Ovary (tissue), 3 donors: ENCODE data around the gene HOXA4.

Experiments used
- EP300 ChIP-seq: sonication (generic); formaldehyde crosslinking; IDR thresholded peaks from one replicate; pipeline ENCODE4 v1.6.1; 2017; ENCODE audit warnings: antibody characterized with exemption
- POLR2A ChIP-seq: fragments of 450-650 bp; IDR thresholded peaks from one replicate; pipeline ENCODE4 v1.6.1; 2017; ENCODE audit warnings: antibody characterized with exemption, mild to moderate bottlenecking, moderate library complexity
- TF ChIP-seq, protein P1 (sequence below), 3 donors: fragments of 450-650 bp in 2 of 3; fragments of 200-600 bp in 1 of 3; IDR thresholded peaks; one replicate each; pipeline versions ENCODE4 v1.5.1 to v1.8.0; 2016 to 2022; ENCODE audit warnings: antibody characterized with exemption in 3 of 3, mild to moderate bottlenecking in 1 of 3
- donor health status: DM: no; HTN: no; CAD: no.

DNA sequence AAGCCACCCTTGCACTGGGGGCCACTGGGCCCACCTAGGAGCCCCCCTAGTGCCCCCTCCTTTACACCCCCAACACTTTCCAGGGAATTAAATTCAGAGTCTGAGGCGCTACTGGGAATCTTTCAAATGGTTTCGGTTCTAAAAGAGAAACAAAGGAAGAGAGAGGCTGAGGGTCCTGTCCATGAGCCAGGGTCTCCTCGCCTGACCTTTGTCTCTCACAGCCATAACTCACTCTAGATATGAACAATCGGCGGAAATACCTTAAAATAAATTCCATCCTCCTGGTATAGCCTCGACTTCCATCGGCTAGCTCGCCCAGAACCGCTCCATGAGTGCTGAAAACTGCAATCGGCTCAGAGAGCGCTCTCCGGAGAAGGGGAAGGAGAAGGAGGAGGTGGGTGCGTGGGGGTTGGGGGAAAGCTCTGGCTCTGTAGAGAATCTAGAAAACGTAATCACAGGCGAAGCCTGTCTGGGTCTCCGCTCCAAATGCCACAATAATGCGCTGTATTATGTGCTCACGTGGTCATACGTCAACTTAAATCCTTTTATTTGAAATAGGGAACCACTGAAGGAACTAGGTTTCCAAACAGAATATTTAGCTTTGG is 12.6 kb downstream of the HOXA4 start:
- TF ChIP-seq, protein P1, sequence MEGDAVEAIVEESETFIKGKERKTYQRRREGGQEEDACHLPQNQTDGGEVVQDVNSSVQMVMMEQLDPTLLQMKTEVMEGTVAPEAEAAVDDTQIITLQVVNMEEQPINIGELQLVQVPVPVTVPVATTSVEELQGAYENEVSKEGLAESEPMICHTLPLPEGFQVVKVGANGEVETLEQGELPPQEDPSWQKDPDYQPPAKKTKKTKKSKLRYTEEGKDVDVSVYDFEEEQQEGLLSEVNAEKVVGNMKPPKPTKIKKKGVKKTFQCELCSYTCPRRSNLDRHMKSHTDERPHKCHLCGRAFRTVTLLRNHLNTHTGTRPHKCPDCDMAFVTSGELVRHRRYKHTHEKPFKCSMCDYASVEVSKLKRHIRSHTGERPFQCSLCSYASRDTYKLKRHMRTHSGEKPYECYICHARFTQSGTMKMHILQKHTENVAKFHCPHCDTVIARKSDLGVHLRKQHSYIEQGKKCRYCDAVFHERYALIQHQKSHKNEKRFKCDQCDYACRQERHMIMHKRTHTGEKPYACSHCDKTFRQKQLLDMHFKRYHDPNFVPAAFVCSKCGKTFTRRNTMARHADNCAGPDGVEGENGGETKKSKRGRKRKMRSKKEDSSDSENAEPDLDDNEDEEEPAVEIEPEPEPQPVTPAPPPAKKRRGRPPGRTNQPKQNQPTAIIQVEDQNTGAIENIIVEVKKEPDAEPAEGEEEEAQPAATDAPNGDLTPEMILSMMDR (IDR thresholded peaks at IDR 0.05) = no peak
- TF ChIP-seq POLR2A (no peak), EP300 (no peak)
